PC-9 (cell line): Measurements from ENCODE around the gene TMEM178A. TPM values are rescaled to one million over a fixed set of nuclear protein-coding genes. Genes with fewer than 3 reads are reported as not detected.

Source experiments
- BruUV-seq: library from RNA; stranded (reverse); fragments of 400-500 nt; replicated peaks from 2 replicates; lab custom pipeline; 2021; lab: Mats Ljungman, UMichigan
- CTCF ChIA-PET: fragments of 300-600 bp; sonication (Branson Sonifier 250); formaldehyde crosslinking; loops from one replicate; lab custom pipeline; 2022; ENCODE audit warnings: antibody characterized with exemption; lab: Charles Lee
- POLR2A ChIA-PET: fragments of 300-600 bp; sonication (Branson Sonifier 250); formaldehyde crosslinking; loops from one replicate; lab custom pipeline; 2022; ENCODE audit warnings: antibody characterized with exemption; ENCODE audit not compliant: unreplicated experiment; lab: Charles Lee
- DNase-seq, 2 experiments: peaks; one replicate each; pipeline versions ENCODE4 v3.0.0 to v3.0.0-alpha.2; 2015 to 2022; ENCODE audit warnings: mixed read lengths in 1 of 2
- H2AFZ ChIP-seq: fragments of 200-600 bp; sonication (generic); 2 replicates; pipeline ENCODE4 v1.8.1; 2017; ENCODE audit warnings: antibody characterized with exemption
- H3F3A ChIP-seq: fragments of 200-600 bp; sonication (generic); 2 replicates; pipeline ENCODE4 v1.8.1; 2017; ENCODE audit warnings: antibody characterized with exemption, mild to moderate bottlenecking, low read depth; ENCODE audit not compliant: insufficient read depth
- H3K27ac ChIP-seq: fragments of 200-600 bp; sonication (generic); 2 replicates; pipeline ENCODE4 v1.6.1; 2016; ENCODE audit warnings: mixed run types
- H3K27me3 ChIP-seq: fragments of 200-600 bp; sonication (generic); 2 replicates; pipeline ENCODE4 v1.6.1; 2016; ENCODE audit warnings: low read depth, mixed run types; ENCODE audit not compliant: insufficient read depth
- H3K36me3 ChIP-seq: fragments of 200-600 bp; sonication (generic); 2 replicates; pipeline ENCODE4 v1.6.1; 2016; ENCODE audit warnings: low read depth, mixed run types
- H3K4me1 ChIP-seq: fragments of 200-600 bp; sonication (generic); replicated peaks from 2 replicates; pipeline ENCODE4 v1.6.1; 2016; ENCODE audit warnings: mixed run types; ENCODE audit not compliant: insufficient read depth
- H3K4me2 ChIP-seq: fragments of 200-600 bp; sonication (generic); 2 replicates; pipeline ENCODE4 v1.6.1; 2017; ENCODE audit warnings: mixed run types
- H3K4me3 ChIP-seq: fragments of 200-600 bp; sonication (generic); 2 replicates; pipeline ENCODE4 v1.6.1; 2016; ENCODE audit warnings: mixed run types
- H3K79me2 ChIP-seq: fragments of 200-600 bp; sonication (generic); 2 replicates; pipeline ENCODE4 v1.6.1; 2017; ENCODE audit warnings: low read depth, mixed run types
- H3K9me2 ChIP-seq: fragments of 200-600 bp; sonication (generic); 2 replicates; pipeline ENCODE4 v1.8.1; 2017; ENCODE audit warnings: mild to moderate bottlenecking; ENCODE audit not compliant: insufficient read depth
- H3K9me3 ChIP-seq: fragments of 200-600 bp; sonication (generic); 2 replicates; pipeline ENCODE4 v1.8.1; 2016; ENCODE audit warnings: low read depth; ENCODE audit not compliant: insufficient read depth
- H4K20me1 ChIP-seq: fragments of 200-600 bp; sonication (generic); 2 replicates; pipeline ENCODE4 v1.8.1; 2017; ENCODE audit not compliant: insufficient read depth
- CTCF ChIP-seq: fragments of 200-600 bp; sonication (generic); conservative IDR thresholded peaks from 2 replicates; pipeline ENCODE4 v1.6.1; 2017; ENCODE audit warnings: mixed run types, antibody characterized with exemption, mild to moderate bottlenecking, moderate library complexity
- EZH2 ChIP-seq: fragments of 200-600 bp; sonication (generic); IDR thresholded peaks from 2 replicates; pipeline ENCODE4 v1.8.0; 2017; ENCODE audit warnings: antibody characterized with exemption, low read depth
- intact Hi-C: fragments of 100-400 bp; cut with micrococcal nuclease; formaldehyde crosslinking; loops from one replicate; pipeline ENCODE4 v1.10.0; 2022; ENCODE audit not compliant: unreplicated experiment
- total RNA-seq: library from RNA; stranded (reverse); gene quantifications from 2 replicates; pipeline ENCODE4 v1.2.3, GENCODE V29; 2021

Gene TMEM178A
- total RNA-seq, 1 experiment from 2014 or later: 2.8 TPM

GRCh38 chr2:39663187-39663930, 2.4 kb upstream of the TMEM178A start:
- TF ChIP-seq EZH2 (no peak), CTCF (no peak)
- no peaks in the 10 kb centered on the region for H3K79me2 ChIP-seq
- ChIA-PET CTCF (no interaction called here), POLR2A (no interaction called here)
- BruUV-seq: no TSS peak
- H3F3A ChIP-seq: no peaks in the 10 kb centered on the region
- no peak overlapping the region for H2AFZ ChIP-seq
- H3K27me3 ChIP-seq: 0 out of 2 replicates have a peak, but pooled peaks cover 4% of the 10 kb centered on the region
- H3K4me2 ChIP-seq: no peak overlapping the region
- intact Hi-C loops: no loop called here
- H3K9me3 ChIP-seq: no peaks in the 10 kb centered on the region
- no peaks in the 10 kb centered on the region for H3K36me3 ChIP-seq
- no peak overlapping the region for H3K4me3 ChIP-seq
- no peak overlapping the region for H3K27ac ChIP-seq
- H4K20me1 ChIP-seq: no peaks in the 10 kb centered on the region
- no peak for DNase-seq
- H3K9me2 ChIP-seq: no peaks in the 10 kb centered on the region
- H3K4me1 ChIP-seq: no peaks in the 10 kb centered on the region

GRCh38 chr2:39664232-39664887, 1.4 kb upstream of the TMEM178A start:
- H3K9me3 ChIP-seq: no peaks in the 10 kb centered on the region
- H2AFZ ChIP-seq: no peak overlapping the region
- H3K36me3 ChIP-seq: no peaks in the 10 kb centered on the region
- H3K4me3 ChIP-seq: no peak overlapping the region
- H3K4me1 ChIP-seq: no peaks in the 10 kb centered on the region
- BruUV-seq: no TSS peak
- POLR2A ChIA-PET: no interaction called here
- intact Hi-C loops: no loop called here
- no peak overlapping the region for H3K27ac ChIP-seq
- CTCF ChIA-PET: no interaction called here
- H3K9me2 ChIP-seq: no peaks in the 10 kb centered on the region
- no peaks in the 10 kb centered on the region for H3F3A ChIP-seq
- no peaks in the 10 kb centered on the region for H4K20me1 ChIP-seq
- H3K4me2 ChIP-seq: no peak overlapping the region
- no peak for DNase-seq
- TF ChIP-seq CTCF (no peak), EZH2 (no peak)
- H3K79me2 ChIP-seq: no peaks in the 10 kb centered on the region
- H3K27me3 ChIP-seq: 0 out of 2 replicates have a peak, but pooled peaks cover 4% of the 10 kb centered on the region

GRCh38 chr2:39664888-39665591, 677 bp upstream of the TMEM178A start:
- no peaks in the 10 kb centered on the region for H3K9me2 ChIP-seq
- no peak overlapping the region for H2AFZ ChIP-seq
- CTCF ChIA-PET: no interaction called here
- H3K79me2 ChIP-seq: no peaks in the 10 kb centered on the region
- no peaks in the 10 kb centered on the region for H3K36me3 ChIP-seq
- no TSS peak for BruUV-seq
- H3K27me3 ChIP-seq: 0 out of 2 replicates have a peak, but pooled peaks cover 4% of the 10 kb centered on the region
- no peak overlapping the region for H3K27ac ChIP-seq
- TF ChIP-seq EZH2 (no peak), CTCF (no peak)
- POLR2A ChIA-PET: no interaction called here
- H3K4me3 ChIP-seq: no peak overlapping the region
- H3K4me2 ChIP-seq: no peak overlapping the region
- H4K20me1 ChIP-seq: no peaks in the 10 kb centered on the region
- no peaks in the 10 kb centered on the region for H3F3A ChIP-seq
- no peaks in the 10 kb centered on the region for H3K9me3 ChIP-seq
- H3K4me1 ChIP-seq: no peaks in the 10 kb centered on the region
- intact Hi-C loops: no loop called here
- DNase-seq: no peak
